NCI-H146 treated with DMSO at 0.1 percent for 48 hours (cell line): ENCODE measurements around the gene LRRFIP2.
"Not testable (repeated sequence)": the region's sequence is repeated elsewhere in the genome, so short reads cannot be mapped to it uniquely, and the experiment has no call there.

Source experiments
- DNase-seq: peaks from one replicate; lab custom pipeline; 2025; ENCODE audit not compliant: unreplicated experiment; lab: John Stamatoyannopoulos, UW

The LRRFIP2 gene

GRCh38 chr3:37174532-37175126, at the start of gene LRRFIP2:
Gene LRRFIP2 (minus strand): TSS chr3:37174582. CDS start chr3:37148983, 25,599 bp downstream.
- no peak for DNase-seq

- no peak for DNase-seq
Observed at GRCh38 chr3:37223576-37223975, 49.2 kb upstream of the LRRFIP2 start.

GRCh38 chr3:37223141-37223558, 48.8 kb upstream of the LRRFIP2 start:
- DNase-seq, result no peak

- DNase-seq, result not testable (repeated sequence)
Observed at GRCh38 chr3:37222542-37222941, 48.2 kb upstream of the LRRFIP2 start.

GRCh38 chr3:37221407-37221806, 47.0 kb upstream of the LRRFIP2 start:
- DNase-seq, result no peak

GRCh38 chr3:37219266-37219665, 44.9 kb upstream of the LRRFIP2 start:
- DNase-seq, result no peak

- no peak for DNase-seq
Observed at GRCh38 chr3:37218206-37218605, 43.8 kb upstream of the LRRFIP2 start.

- DNase-seq, result no peak
Observed at GRCh38 chr3:37217098-37217849, 42.9 kb upstream of the LRRFIP2 start.

GRCh38 chr3:37216597-37217097, 42.3 kb upstream of the LRRFIP2 start:
- no peak for DNase-seq

GRCh38 chr3:37214076-37214475, 39.7 kb upstream of the LRRFIP2 start:
- DNase-seq, result no peak

GRCh38 chr3:37210230-37210629, 35.8 kb upstream of the LRRFIP2 start:
- DNase-seq, result no peak

GRCh38 chr3:37208576-37208975, 34.2 kb upstream of the LRRFIP2 start:
- not testable (repeated sequence) for DNase-seq

- not testable (repeated sequence) for DNase-seq
Observed at GRCh38 chr3:37208008-37208407, 33.6 kb upstream of the LRRFIP2 start.

GRCh38 chr3:37206041-37206440, 31.7 kb upstream of the LRRFIP2 start:
- DNase-seq, result not testable (repeated sequence)

GRCh38 chr3:37204314-37204713, 29.9 kb upstream of the LRRFIP2 start:
- DNase-seq, result no peak

GRCh38 chr3:37202035-37202434, 27.7 kb upstream of the LRRFIP2 start:
- DNase-seq, result no peak

- DNase-seq, result no peak
Observed at GRCh38 chr3:37200141-37200540, 25.8 kb upstream of the LRRFIP2 start.

GRCh38 chr3:37198996-37199395, 24.6 kb upstream of the LRRFIP2 start:
- no peak for DNase-seq

GRCh38 chr3:37198547-37198946, 24.2 kb upstream of the LRRFIP2 start:
- DNase-seq, result no peak

GRCh38 chr3:37197810-37198371, 23.5 kb upstream of the LRRFIP2 start:
- no peak for DNase-seq

GRCh38 chr3:37194533-37194932, 20.2 kb upstream of the LRRFIP2 start:
- DNase-seq, result no peak

- DNase-seq, result no peak
Observed at GRCh38 chr3:37190667-37191066, 16.3 kb upstream of the LRRFIP2 start.
